Neural cell (in vitro differentiated cells): ENCODE data around the gene SIRT4.

Experiments
- POLR2AphosphoS5 ChIP-seq: IDR thresholded peaks from 2 replicates; pipeline ENCODE4 v1.6.1; 2012
- SMC3 ChIP-seq: fragments of 450-650 bp; conservative IDR thresholded peaks from 2 replicates; pipeline ENCODE4 v1.6.1; 2014; ENCODE audit warnings: antibody characterized with exemption, mild to moderate bottlenecking, moderate library complexity; ENCODE audit not compliant: poor library complexity
- TF ChIP-seq, protein P1 (sequence below): IDR thresholded peaks from 2 replicates; pipeline ENCODE4 v1.6.1; 2012; ENCODE audit warnings: borderline replicate concordance
- TF ChIP-seq, protein P2 (sequence below): fragments of 450-650 bp; IDR thresholded peaks from 2 replicates; pipeline ENCODE4 v1.5.1; 2014; ENCODE audit warnings: antibody characterized with exemption, mild to moderate bottlenecking, moderate library complexity; ENCODE audit not compliant: poor library complexity, severe bottlenecking

DNA sequence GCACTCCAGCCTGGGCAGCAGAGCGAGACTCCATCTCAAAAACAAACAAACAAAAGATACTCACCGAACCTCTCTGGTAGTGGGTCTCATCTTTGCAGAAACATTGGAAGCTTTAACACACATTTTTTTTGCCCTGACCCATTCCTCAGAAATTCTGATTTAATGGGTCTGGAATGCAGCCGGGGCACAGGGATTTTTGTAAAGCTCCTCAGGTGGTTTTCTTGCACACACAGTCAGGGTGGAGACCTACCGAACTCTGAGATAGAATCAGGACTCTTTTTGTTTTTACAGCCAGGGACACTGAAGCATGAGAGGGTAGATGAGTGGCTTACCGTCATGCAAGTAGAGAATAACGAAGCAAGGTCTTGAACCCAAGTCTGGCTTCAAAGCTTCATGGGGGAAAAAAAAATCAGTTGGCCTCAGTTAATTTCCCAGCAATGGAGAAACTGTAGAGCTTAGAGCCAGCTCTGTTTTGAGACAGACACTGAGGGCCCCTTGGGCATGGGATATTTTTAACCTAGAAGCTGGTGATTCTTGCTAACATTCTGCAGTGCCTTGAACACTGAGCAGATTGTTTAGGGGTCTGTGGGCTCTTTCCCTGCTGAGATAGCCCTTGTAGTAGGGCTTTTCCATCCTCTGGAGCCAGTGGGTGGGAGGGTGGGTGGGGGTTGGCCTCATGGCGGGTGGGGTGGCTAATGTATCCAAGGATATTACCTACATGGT is 15.2 kb upstream of the SIRT4 start:
- TF ChIP-seq POLR2AphosphoS5 (no peak), SMC3 (no peak)
- TF ChIP-seq, protein P1, sequence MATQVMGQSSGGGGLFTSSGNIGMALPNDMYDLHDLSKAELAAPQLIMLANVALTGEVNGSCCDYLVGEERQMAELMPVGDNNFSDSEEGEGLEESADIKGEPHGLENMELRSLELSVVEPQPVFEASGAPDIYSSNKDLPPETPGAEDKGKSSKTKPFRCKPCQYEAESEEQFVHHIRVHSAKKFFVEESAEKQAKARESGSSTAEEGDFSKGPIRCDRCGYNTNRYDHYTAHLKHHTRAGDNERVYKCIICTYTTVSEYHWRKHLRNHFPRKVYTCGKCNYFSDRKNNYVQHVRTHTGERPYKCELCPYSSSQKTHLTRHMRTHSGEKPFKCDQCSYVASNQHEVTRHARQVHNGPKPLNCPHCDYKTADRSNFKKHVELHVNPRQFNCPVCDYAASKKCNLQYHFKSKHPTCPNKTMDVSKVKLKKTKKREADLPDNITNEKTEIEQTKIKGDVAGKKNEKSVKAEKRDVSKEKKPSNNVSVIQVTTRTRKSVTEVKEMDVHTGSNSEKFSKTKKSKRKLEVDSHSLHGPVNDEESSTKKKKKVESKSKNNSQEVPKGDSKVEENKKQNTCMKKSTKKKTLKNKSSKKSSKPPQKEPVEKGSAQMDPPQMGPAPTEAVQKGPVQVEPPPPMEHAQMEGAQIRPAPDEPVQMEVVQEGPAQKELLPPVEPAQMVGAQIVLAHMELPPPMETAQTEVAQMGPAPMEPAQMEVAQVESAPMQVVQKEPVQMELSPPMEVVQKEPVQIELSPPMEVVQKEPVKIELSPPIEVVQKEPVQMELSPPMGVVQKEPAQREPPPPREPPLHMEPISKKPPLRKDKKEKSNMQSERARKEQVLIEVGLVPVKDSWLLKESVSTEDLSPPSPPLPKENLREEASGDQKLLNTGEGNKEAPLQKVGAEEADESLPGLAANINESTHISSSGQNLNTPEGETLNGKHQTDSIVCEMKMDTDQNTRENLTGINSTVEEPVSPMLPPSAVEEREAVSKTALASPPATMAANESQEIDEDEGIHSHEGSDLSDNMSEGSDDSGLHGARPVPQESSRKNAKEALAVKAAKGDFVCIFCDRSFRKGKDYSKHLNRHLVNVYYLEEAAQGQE = no peak
- TF ChIP-seq, protein P2, sequence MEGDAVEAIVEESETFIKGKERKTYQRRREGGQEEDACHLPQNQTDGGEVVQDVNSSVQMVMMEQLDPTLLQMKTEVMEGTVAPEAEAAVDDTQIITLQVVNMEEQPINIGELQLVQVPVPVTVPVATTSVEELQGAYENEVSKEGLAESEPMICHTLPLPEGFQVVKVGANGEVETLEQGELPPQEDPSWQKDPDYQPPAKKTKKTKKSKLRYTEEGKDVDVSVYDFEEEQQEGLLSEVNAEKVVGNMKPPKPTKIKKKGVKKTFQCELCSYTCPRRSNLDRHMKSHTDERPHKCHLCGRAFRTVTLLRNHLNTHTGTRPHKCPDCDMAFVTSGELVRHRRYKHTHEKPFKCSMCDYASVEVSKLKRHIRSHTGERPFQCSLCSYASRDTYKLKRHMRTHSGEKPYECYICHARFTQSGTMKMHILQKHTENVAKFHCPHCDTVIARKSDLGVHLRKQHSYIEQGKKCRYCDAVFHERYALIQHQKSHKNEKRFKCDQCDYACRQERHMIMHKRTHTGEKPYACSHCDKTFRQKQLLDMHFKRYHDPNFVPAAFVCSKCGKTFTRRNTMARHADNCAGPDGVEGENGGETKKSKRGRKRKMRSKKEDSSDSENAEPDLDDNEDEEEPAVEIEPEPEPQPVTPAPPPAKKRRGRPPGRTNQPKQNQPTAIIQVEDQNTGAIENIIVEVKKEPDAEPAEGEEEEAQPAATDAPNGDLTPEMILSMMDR = no peak
